Smooth muscle cell (in vitro differentiated cells): ENCODE measurements around the gene UMODL1. TPM values are rescaled to one million over a fixed set of nuclear protein-coding genes. Genes with fewer than 3 reads are reported as not detected.

Source experiments
- DNase-seq: peaks from one replicate; lab custom pipeline; 2025; ENCODE audit not compliant: unreplicated experiment; lab: John Stamatoyannopoulos, UW
- H2AFZ ChIP-seq: fragments of 200-600 bp; sonication (generic); 2 replicates; pipeline ENCODE4 v1.6.0; 2016; ENCODE audit warnings: antibody characterized with exemption, low read depth, mild to moderate bottlenecking
- H3F3A ChIP-seq: fragments of 200-600 bp; sonication (generic); 2 replicates; pipeline ENCODE4 v1.6.0; 2017; ENCODE audit warnings: antibody characterized with exemption, low read depth
- H3K27ac ChIP-seq: fragments of 200-600 bp; sonication (generic); 2 replicates; pipeline ENCODE4 v1.5.1; 2016; ENCODE audit warnings: low read depth, mild to moderate bottlenecking
- H3K27me3 ChIP-seq: fragments of 200-600 bp; sonication (generic); 2 replicates; pipeline ENCODE4 v1.6.1; 2016; ENCODE audit warnings: low read depth, mild to moderate bottlenecking
- H3K36me3 ChIP-seq: fragments of 200-600 bp; sonication (generic); 2 replicates; pipeline ENCODE4 v1.5.1; 2016; ENCODE audit warnings: low read depth
- H3K4me1 ChIP-seq: fragments of 200-600 bp; sonication (generic); 2 replicates; pipeline ENCODE4 v1.5.1; 2016; ENCODE audit warnings: low read depth
- H3K4me2 ChIP-seq: fragments of 200-600 bp; sonication (generic); 2 replicates; pipeline ENCODE4 v1.6.0; 2016; ENCODE audit warnings: mild to moderate bottlenecking
- H3K4me3 ChIP-seq: fragments of 200-600 bp; sonication (generic); 2 replicates; pipeline ENCODE4 v1.5.1; 2016; ENCODE audit warnings: mild to moderate bottlenecking
- H3K79me2 ChIP-seq: fragments of 200-600 bp; sonication (generic); 2 replicates; pipeline ENCODE4 v1.6.0; 2016; ENCODE audit warnings: low read depth, mild to moderate bottlenecking
- H3K9ac ChIP-seq: fragments of 200-600 bp; sonication (generic); 2 replicates; pipeline ENCODE4 v1.6.0; 2016; ENCODE audit warnings: low read depth
- H3K9me3 ChIP-seq: fragments of 200-600 bp; sonication (generic); replicated peaks from 2 replicates; pipeline ENCODE4 v1.5.1; 2016; ENCODE audit warnings: low read depth
- H4K20me1 ChIP-seq: fragments of 200-600 bp; sonication (generic); 2 replicates; pipeline ENCODE4 v1.6.0; 2016; ENCODE audit warnings: low read depth
- CTCF ChIP-seq: fragments of 200-600 bp; sonication (generic); IDR thresholded peaks from 2 replicates; pipeline ENCODE4 v1.5.1; 2017; ENCODE audit warnings: borderline replicate concordance, mild to moderate bottlenecking, antibody characterized with exemption; ENCODE audit not compliant: insufficient read depth, poor library complexity, severe bottlenecking
- WGBS: methylation state at CpG from one replicate; pipeline ENCODE4 v1.1.7; 2016; ENCODE audit warnings: low lambda C conversion rate; 5-methylcytosine and 5-hydroxymethylcytosine counted together
- polyA plus RNA-seq: library from polyadenylated mRNA; unstranded; fragments of >200 nt; fragmentation: Nextera tagmentation; extraction: Ambion mirVana; gene quantifications from 2 replicates; pipeline ENCODE4 v1.2.1, GENCODE V29; 2016
- total RNA-seq: library from RNA; depleted of rRNA; stranded (reverse); fragments of >200 nt; gene quantifications from 2 replicates; pipeline ENCODE4 v1.2.3, GENCODE V29; 2014

UMODL1 gene
- total and polyA plus RNA-seq, 2 experiments from 2014 or later: 0.14 TPM; not detected in 1

- Histone ChIP-seq H4K20me1 (no peaks in the 10 kb centered on the region), H3K79me2 (no peaks in the 10 kb centered on the region), H3F3A (no peaks in the 10 kb centered on the region), H3K4me2 (no peak overlapping the region), H3K9me3 (no peaks in the 10 kb centered on the region), H3K4me3 (no peak overlapping the region), H3K27me3 (no peaks in the 10 kb centered on the region), H2AFZ (no peak overlapping the region), H3K9ac (no peak overlapping the region), H3K27ac (no peak overlapping the region), H3K4me1 (no peaks in the 10 kb centered on the region), H3K36me3 (no peaks in the 10 kb centered on the region)
- no peak for DNase-seq
- no peak for TF ChIP-seq CTCF
- WGBS: 93% methylated on average over 15 of the region's 15 CpGs
These were observed 82.0 kb downstream of the UMODL1 start for GRCh38 chr21:42153046-42153686.

- no peak overlapping the region for H3K4me3 ChIP-seq
- no peaks in the 10 kb centered on the region for H3K9me3 ChIP-seq
- H3K4me2 ChIP-seq: no peak overlapping the region
- H3K36me3 ChIP-seq: no peaks in the 10 kb centered on the region
- no peak for DNase-seq
- 93% methylated on average over 13 of the region's 13 CpGs for WGBS
- no peak overlapping the region for H2AFZ ChIP-seq
- no peak for TF ChIP-seq CTCF
- no peaks in the 10 kb centered on the region for H3K4me1 ChIP-seq
- H3K9ac ChIP-seq: no peak overlapping the region
- no peaks in the 10 kb centered on the region for H3F3A ChIP-seq
- H4K20me1 ChIP-seq: no peaks in the 10 kb centered on the region
- no peaks in the 10 kb centered on the region for H3K79me2 ChIP-seq
- H3K27me3 ChIP-seq: no peaks in the 10 kb centered on the region
- H3K27ac ChIP-seq: no peak overlapping the region
These were observed 82.6 kb downstream of the UMODL1 start for GRCh38 chr21:42153746-42154145.

GRCh38 chr21:42154237-42155044 is 83.3 kb downstream of the UMODL1 start:
- Histone ChIP-seq H3F3A (no peaks in the 10 kb centered on the region), H3K36me3 (no peaks in the 10 kb centered on the region), H3K4me2 (no peak overlapping the region), H3K27ac (no peak overlapping the region), H3K9ac (no peak overlapping the region), H3K9me3 (no peaks in the 10 kb centered on the region), H3K79me2 (no peaks in the 10 kb centered on the region), H3K4me3 (no peak overlapping the region), H3K27me3 (no peaks in the 10 kb centered on the region), H2AFZ (no peak overlapping the region), H4K20me1 (no peaks in the 10 kb centered on the region), H3K4me1 (no peaks in the 10 kb centered on the region)
- TF ChIP-seq CTCF: no peak
- DNase-seq: no peak
- WGBS: 87% methylated on average over 17 of the region's 17 CpGs
